ENCODE data around the gene SIRPA.

Gene SIRPA

DNA sequence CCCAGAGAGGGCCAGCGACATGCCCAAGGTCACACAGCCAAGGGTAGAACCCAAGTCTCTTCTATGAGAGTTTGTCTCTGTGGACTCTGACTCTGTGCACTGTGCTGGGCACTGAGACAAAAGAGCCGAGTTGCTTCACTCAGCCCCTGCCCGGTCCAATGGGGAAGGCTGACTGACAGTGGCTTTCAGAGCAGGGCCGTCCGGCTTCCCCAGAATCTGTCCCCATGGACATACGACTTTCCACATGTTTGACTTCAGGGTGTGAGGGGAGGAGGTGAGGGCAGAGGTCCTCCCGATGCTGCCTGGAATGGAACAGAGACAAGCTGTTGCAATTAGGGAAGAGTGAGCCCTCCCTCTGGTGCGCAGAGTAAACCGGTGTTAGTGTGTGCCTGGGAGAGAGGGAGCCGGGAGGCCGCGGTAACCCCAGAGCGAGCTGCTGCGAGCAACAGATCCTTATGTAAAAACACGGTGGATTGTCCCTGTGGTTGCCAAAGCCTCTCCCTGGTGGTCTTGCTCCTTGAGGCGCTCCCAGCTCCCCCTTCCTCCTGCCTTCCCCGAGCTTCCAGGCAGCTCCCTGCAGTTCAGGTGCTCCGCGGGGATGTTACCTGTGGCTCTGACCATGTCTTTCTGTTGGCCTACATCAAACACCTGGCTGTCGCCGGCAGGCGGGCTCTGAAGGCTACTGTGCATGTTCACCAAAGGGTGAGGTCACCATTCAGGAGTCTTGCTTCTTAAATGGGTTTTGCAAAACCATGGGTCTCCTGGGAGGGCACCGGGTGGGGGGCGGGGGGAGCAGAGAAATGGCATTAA, 672 bp downstream of the SIRPA start:
- TF ChIP-seq, protein P1, sequence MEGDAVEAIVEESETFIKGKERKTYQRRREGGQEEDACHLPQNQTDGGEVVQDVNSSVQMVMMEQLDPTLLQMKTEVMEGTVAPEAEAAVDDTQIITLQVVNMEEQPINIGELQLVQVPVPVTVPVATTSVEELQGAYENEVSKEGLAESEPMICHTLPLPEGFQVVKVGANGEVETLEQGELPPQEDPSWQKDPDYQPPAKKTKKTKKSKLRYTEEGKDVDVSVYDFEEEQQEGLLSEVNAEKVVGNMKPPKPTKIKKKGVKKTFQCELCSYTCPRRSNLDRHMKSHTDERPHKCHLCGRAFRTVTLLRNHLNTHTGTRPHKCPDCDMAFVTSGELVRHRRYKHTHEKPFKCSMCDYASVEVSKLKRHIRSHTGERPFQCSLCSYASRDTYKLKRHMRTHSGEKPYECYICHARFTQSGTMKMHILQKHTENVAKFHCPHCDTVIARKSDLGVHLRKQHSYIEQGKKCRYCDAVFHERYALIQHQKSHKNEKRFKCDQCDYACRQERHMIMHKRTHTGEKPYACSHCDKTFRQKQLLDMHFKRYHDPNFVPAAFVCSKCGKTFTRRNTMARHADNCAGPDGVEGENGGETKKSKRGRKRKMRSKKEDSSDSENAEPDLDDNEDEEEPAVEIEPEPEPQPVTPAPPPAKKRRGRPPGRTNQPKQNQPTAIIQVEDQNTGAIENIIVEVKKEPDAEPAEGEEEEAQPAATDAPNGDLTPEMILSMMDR (IDR thresholded peaks at IDR 0.05; ENCODE audit: low read depth, low read length, missing control alignments) = no peak
- DNase-seq = no peak
- in situ Hi-C loops (cut with HindIII; ENCODE audit: low pct_ligation_motif_present, low sequenced_read_pairs) = no loop called here
- Histone ChIP-seq H3K27me3 (replicated peaks) (no peaks in the 10 kb centered on the region), H3K36me3 (replicated peaks) (no peaks in the 10 kb centered on the region), H3K27ac (no peak overlapping the region), H3K4me3 (ENCODE audit: low read depth, low read length) (peak overlapping the region; percentile 70)

- H3K36me3 ChIP-seq (replicated peaks) = no peaks in the 10 kb centered on the region
- TF ChIP-seq, protein P1 (IDR thresholded peaks at IDR 0.05; ENCODE audit: low read depth, low read length, missing control alignments) = no peak
- H3K27ac ChIP-seq = no peak overlapping the region
- in situ Hi-C loops (cut with HindIII; ENCODE audit: low pct_ligation_motif_present, low sequenced_read_pairs) = no loop called here
- no peak for DNase-seq
- H3K27me3 ChIP-seq (replicated peaks) = no peaks in the 10 kb centered on the region
- peak overlapping the region; percentile 70 for H3K4me3 ChIP-seq (ENCODE audit: low read depth, low read length)
Observed at GRCh38 chr20:1896484-1897258, 1.5 kb downstream of the SIRPA start.

GRCh38 chr20:1897541-1897940, 2.3 kb downstream of the SIRPA start:
- DNase-seq = no peak
- Histone ChIP-seq H3K27ac (no peak overlapping the region), H3K36me3 (replicated peaks) (no peaks in the 10 kb centered on the region), H3K27me3 (replicated peaks) (no peaks in the 10 kb centered on the region), H3K4me3 (ENCODE audit: low read depth, low read length) (no peak overlapping the region)
- TF ChIP-seq, protein P1 (IDR thresholded peaks at IDR 0.05; ENCODE audit: low read depth, low read length, missing control alignments) = no peak
- in situ Hi-C loops (cut with HindIII; ENCODE audit: low pct_ligation_motif_present, low sequenced_read_pairs) = no loop called here

DNA sequence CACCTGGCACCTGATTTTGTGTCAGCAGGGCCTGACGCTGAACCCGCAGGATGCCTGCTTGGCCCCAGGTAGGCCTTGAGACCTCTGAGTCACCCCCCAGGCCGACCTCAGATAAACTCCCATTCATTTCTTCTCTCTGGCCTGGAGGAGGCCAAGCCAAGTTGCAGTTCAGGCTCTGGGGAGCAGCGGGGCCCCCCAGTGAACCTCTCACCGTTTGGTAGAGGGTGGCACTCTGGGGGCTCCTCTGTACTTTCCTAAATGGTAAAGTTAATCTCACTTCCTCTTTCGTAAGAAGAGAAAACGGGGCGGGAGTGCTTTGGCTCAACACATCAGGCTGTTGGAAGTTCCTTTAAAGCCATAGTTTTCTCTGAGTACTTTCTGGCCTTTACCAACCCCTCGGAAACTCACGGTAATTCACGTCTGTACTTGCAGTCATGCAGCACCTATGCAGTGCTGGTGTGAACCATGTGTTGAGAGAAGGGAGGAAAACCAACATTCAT, 2.8 kb downstream of the SIRPA start:
- DNase-seq = no peak
- H3K36me3 ChIP-seq (replicated peaks) = no peaks in the 10 kb centered on the region
- in situ Hi-C loops (cut with HindIII; ENCODE audit: low pct_ligation_motif_present, low sequenced_read_pairs) = no loop called here
- TF ChIP-seq, protein P1 (IDR thresholded peaks at IDR 0.05; ENCODE audit: low read depth, low read length, missing control alignments) = no peak
- no peak overlapping the region for H3K27ac ChIP-seq
- no peak overlapping the region for H3K4me3 ChIP-seq (ENCODE audit: low read depth, low read length)
- H3K27me3 ChIP-seq (replicated peaks) = no peaks in the 10 kb centered on the region

- Histone ChIP-seq H3K27ac (no peak overlapping the region), H3K4me3 (ENCODE audit: low read depth, low read length) (no peak overlapping the region), H3K27me3 (replicated peaks) (no peaks in the 10 kb centered on the region), H3K36me3 (replicated peaks) (no peaks in the 10 kb centered on the region)
- TF ChIP-seq, protein P1 (IDR thresholded peaks at IDR 0.05; ENCODE audit: low read depth, low read length, missing control alignments) = no peak
- in situ Hi-C loops (cut with HindIII; ENCODE audit: low pct_ligation_motif_present, low sequenced_read_pairs) = no loop called here
- no peak for DNase-seq
Observed at GRCh38 chr20:1898482-1899240, 3.5 kb downstream of the SIRPA start.

All from brain microvascular endothelial cell (primary cell).